H4 (cell line): ENCODE measurements around the gene PRDM11. TPM values are rescaled to one million over a fixed set of nuclear protein-coding genes. Genes with fewer than 3 reads are reported as not detected.

Source experiments
- DNase-seq: peaks from one replicate; pipeline ENCODE4 v3.0.0-alpha.2; 2015; ENCODE audit warnings: low spot score
- total RNA-seq: library from RNA; depleted of rRNA; stranded (reverse); fragments of >200 nt; shearing (Covaris generic); gene quantifications from 2 replicates; pipeline ENCODE4 v1.2.3, GENCODE V29; 2014

PRDM11 gene
- total RNA-seq, 1 experiment from 2014 or later: 6.7 TPM

DNA sequence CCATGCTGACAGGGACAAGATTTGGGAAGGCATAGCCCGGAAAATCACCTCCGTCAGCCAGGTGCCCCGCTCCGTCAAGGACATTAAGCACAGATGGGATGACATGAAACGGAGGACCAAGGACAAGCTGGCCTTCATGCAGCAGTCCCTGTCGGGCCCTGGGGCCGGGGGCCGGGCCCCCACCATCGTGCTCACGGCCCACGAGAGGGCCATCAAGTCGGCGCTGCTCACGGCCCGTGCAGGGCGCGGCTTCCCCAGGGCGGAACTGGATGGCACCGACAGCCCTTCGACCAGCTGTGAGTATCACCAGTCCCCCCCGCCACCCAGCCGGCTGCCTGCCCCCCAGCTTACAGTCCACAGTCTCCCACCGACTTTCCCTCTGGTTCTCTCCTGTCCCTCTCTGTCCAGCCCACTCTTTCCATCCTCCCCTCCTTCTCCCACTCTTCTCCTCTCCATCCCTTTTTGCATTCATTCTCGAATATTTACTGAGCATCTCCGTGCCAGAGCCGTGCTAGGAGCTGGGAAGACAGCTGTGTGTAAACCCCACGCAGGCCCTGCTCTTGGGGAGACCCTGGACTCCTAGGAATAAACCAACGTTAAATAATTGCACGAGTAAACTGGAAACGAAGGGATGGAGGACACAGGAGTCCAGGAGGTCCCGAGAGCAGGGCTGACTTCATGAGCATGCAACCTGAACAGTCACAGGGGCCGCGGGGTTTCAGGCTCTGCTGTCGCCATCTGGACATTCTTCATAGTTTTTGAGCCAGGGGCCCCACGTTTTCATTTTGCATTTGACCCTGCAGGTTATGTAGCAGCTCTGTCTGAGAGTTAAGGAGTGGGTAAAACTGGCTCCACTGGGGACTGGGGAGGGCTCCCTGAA, 62.8 kb downstream of the PRDM11 start:
- no peak for DNase-seq

- no peak for DNase-seq
Observed at GRCh38 chr11:45209891-45210699, 63.7 kb downstream of the PRDM11 start.

DNA sequence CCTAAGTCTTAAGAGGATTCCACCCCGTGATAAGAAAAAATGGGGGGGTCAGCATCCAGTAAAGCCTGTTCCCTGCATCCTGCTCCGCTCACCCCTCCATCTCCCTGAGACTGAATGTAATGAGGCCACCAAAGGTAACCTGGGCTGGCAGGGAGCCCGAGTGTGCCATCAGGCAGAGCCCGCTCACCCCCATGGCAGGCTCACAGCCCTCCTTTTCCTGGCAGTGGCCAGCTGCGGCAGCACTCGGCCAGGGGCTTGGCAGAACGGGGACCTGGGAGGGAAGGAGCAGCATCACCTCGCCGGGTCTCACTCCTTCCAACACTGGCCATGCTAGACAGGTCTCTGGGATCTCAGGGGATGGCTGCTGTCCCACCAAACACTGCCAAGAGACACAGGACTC, 64.4 kb downstream of the PRDM11 start:
- DNase-seq: no peak

DNA sequence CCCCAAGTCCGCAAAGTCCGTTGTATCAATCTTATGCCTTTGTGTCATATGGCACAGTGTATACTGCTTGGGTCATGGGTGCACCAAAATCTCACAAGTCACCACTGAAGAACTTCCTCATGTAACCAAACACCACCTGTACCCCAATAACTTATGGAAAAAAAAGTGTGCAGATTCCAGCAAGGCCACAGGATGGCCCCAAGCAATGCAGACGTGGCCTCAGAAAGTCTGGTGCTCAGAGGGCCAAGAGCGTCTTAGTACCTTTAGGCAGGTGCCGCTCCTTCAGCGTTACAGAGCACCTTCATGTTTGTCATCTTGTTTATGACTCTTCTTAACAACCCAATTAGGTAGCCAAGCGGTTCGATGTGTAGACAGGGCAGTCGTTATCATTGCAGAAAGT, 65.3 kb downstream of the PRDM11 start:
- no peak for DNase-seq

GRCh38 chr11:45212566-45213315, 66.3 kb downstream of the PRDM11 start:
- no peak for DNase-seq

DNA sequence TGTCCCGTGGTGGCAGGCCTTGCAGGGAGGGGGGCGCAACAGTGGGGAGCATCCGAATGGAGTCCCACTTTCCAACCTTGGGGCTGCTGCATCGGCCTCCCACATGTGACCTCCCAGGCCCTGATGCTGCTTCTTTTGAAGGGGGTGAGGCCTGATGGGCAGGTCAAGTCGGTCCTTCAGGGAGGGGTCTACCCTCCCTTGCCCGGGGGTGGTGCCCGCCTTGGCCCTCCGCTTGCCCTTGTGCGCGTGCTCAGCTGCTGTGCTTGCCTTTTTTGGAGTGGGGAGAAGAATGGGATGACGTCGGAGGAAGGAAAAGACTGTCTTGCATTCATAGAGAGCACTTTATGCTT, 66.9 kb downstream of the PRDM11 start:
- DNase-seq: no peak

DNA sequence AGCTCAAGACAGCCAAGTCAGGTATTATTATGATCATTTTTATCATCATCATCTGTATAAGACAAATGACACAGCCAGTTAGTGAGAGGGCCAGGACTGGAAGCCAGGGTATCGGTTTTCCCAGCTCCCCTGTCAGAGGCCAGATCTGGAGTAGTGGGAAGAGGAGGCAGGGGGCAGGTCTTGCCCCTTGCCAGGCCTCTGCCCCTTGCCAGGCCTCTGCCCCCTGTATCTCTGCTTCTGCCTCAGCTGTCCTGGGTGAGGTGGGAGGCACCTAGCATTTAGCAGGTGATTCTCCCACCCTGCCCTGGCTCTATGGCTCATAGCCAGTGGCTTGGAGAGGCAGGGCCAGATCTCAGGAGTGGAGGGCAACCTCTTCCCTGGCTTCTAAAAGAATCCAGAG, 67.3 kb downstream of the PRDM11 start:
- DNase-seq: no peak

- no peak for DNase-seq
Observed at GRCh38 chr11:45215098-45215865, 68.8 kb downstream of the PRDM11 start.

GRCh38 chr11:45216031-45216430, 69.6 kb downstream of the PRDM11 start:
- DNase-seq: no peak

- no peak for DNase-seq
Observed at GRCh38 chr11:45216901-45217300, 70.5 kb downstream of the PRDM11 start.

- DNase-seq: no peak
Observed at GRCh38 chr11:45217991-45218390, 71.6 kb downstream of the PRDM11 start.

- no peak for DNase-seq
Observed at GRCh38 chr11:45218705-45219104, 72.3 kb downstream of the PRDM11 start.

DNA sequence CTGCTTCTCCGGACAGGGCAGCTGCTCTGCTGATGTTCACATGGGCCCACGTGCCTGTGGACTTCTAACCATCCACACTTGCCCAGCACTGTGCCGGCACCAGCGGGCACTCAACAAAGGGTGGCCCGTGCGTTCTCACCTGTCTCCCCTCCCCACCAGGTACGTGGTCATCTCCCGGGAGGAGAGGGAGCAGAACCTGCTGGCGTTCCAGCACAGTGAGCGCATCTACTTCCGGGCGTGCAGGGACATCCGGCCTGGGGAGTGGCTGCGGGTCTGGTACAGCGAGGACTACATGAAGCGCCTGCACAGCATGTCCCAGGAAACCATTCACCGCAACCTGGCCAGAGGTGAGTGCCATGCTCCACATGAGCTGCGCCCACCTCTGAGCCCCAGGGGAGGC, 73.0 kb downstream of the PRDM11 start:
- DNase-seq: no peak

DNA sequence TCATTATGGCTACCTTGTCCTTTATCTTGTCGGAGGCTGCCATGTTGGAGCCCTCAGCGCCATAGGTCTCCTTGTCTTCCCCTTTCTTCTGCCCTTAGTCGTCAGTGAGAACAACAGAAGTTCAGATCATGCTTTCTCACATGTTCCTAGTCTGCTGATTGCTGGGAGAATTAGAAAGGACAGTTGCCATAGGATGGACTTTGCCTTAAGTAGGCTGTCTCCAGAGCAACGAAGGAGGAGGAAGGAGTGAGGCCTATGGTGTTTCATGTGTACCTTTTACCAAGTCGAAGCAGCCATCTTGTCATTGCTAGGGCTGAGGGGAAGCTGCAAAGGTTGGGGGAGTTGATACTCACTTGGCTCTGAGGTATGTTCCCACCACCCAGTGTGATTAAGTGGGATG, 77.1 kb downstream of the PRDM11 start:
- no peak for DNase-seq

DNA sequence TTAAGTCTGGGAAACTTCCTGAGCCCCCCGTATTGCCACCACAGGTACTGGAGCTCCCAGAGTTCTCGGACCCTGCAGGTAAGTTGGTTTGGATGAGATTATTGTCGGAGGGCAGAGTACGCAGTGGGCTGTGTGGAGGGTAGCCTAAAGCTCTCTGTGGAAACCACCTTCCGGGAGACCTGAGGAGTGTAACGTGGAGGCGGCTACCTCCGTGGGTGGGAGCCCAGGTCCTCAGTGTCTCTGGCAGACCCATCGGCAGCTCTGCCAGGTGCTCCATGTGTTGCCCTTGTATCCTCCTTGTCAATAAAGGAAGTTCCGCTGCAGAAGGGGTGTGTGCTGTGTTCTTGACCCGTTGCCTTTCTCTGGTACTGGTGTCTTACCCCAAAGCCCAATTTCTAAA, 78.3 kb downstream of the PRDM11 start:
- DNase-seq: no peak

DNA sequence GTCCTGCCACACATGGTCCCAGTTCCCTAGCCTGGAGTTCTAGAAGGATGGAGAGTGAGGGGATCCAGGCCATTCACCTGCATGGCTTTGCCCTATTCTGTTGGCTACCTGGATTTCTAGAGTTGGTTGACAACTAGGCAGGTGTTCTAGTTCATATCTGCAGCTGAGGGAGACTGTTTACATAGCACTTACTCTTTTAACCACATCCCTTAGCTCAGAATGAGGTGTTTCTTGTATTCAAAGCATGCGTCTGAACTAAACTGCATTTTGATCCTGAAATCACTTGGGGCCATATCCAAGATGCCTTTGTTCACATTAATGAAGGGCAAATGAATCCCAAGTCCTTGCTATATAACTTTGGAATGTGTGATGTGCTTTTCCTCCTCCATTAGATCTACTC, 78.8 kb downstream of the PRDM11 start:
- no peak for DNase-seq

DNA sequence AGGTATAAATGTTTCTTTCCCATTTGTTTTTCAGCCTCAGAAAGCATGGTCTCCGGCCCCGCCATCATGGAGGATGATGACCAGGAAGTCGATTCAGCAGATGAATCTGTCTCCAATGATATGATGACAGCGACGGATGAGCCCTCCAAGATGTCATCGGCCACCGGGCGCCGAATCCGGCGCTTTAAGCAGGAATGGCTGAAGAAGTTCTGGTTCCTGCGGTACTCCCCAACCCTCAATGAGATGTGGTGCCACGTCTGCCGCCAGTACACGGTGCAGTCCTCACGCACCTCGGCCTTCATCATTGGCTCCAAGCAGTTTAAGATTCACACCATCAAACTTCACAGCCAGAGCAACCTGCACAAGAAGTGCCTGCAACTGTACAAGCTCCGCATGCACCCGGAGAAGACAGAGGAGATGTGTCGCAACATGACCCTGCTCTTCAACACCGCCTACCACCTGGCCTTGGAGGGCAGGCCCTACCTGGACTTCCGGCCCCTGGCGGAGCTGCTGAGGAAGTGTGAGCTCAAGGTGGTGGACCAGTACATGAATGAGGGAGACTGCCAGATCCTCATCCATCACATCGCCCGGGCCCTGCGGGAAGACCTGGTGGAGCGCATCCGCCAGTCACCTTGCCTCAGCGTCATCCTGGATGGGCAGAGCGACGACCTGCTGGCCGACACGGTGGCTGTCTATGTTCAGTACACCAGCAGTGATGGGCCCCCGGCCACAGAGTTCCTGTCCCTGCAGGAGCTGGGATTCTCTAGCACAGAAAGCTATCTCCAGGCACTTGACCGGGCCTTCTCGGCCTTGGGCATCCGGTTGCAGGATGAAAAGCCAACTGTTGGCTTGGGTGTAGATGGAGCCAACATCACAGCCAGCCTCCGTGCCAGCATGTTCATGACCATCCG, 79.8 kb downstream of the PRDM11 start:
- no peak for DNase-seq

GRCh38 chr11:45226901-45227300, 80.5 kb downstream of the PRDM11 start:
- no peak for DNase-seq

DNA sequence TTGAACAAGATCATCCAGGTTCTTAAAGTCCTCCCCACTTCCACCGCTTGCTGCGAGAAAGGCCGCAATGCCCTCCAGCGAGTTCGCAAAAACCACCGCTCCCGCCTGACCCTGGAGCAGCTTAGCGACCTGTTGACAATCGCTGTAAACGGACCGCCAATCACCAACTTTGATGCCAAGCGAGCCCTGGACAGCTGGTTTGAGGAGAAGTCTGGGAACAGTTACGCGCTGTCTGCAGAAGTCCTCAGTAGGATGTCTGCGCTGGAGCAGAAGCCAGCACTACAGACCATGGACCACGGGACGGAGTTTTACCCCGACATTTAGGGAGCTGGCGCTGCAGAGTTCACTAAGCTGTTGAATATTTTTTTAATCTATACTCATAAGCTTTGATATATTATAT, 81.4 kb downstream of the PRDM11 start:
- no peak for DNase-seq

GRCh38 chr11:45229401-45230020, 83.1 kb downstream of the PRDM11 start:
- DNase-seq: no peak
